HepG2 (cell line): ENCODE results near the gene AIDA. TPM values are rescaled to one million over a fixed set of nuclear protein-coding genes. Genes with fewer than 3 reads are reported as not detected.

Experiments
- DMAP1 ChIP-seq: IDR thresholded peaks from 2 replicates; pipeline ENCODE4 v1.6.1; 2016
- DRAP1 ChIP-seq: IDR thresholded peaks from 2 replicates; pipeline ENCODE4 v1.6.1; 2016; ENCODE audit warnings: missing genetic modification reagents, missing compliant biosample characterization
- MED8 ChIP-seq: sonication (generic); formaldehyde crosslinking; IDR thresholded peaks from 2 replicates; pipeline ENCODE4 v1.8.1; 2023; ENCODE audit warnings: mild to moderate bottlenecking, missing genetic modification reagents; ENCODE audit not compliant: insufficient replicate concordance
- POLR2A ChIP-seq, 2 experiments: IDR thresholded peaks; 2 replicates each; pipeline ENCODE4 v1.6.1; 2011; ENCODE audit warnings: low read depth in 2 of 2, low read length in 2 of 2, mild to moderate bottlenecking in 1 of 2, moderate library complexity in 1 of 2; ENCODE audit not compliant: insufficient read depth in 1 of 2
- TAF1 ChIP-seq: sonication (generic); formaldehyde crosslinking; IDR thresholded peaks from 2 replicates; pipeline ENCODE4 v1.4.0; 2020; ENCODE audit warnings: missing genetic modification reagents
- YEATS2 ChIP-seq: sonication (generic); formaldehyde crosslinking; IDR thresholded peaks from 2 replicates; pipeline ENCODE4 v1.4.0; 2020; ENCODE audit warnings: missing genetic modification reagents, borderline replicate concordance
- ZHX2 ChIP-seq, 2 experiments: sonication (generic) in 1 of 2; formaldehyde crosslinking in 1 of 2; IDR thresholded peaks; 2 replicates each; pipeline versions ENCODE4 v1.6.1 to v1.9.0; 2014 to 2022; ENCODE audit warnings: antibody characterized with exemption in 1 of 2, borderline replicate concordance in 1 of 2, inconsistent platforms in 1 of 2, low read depth in 1 of 2, missing genetic modification reagents in 1 of 2
- ZNF235 ChIP-seq: sonication (generic); formaldehyde crosslinking; IDR thresholded peaks from 2 replicates; pipeline ENCODE4 v1.8.1; 2023; ENCODE audit warnings: mild to moderate bottlenecking, missing genetic modification reagents, borderline replicate concordance
- ZNF326 ChIP-seq: sonication (generic); formaldehyde crosslinking; IDR thresholded peaks from 2 replicates; pipeline ENCODE4 v1.4.0; 2020; ENCODE audit warnings: missing genetic modification reagents, borderline replicate concordance
- ZNF503 ChIP-seq: sonication (generic); formaldehyde crosslinking; IDR thresholded peaks from 2 replicates; pipeline ENCODE4 v1.4.0; 2020; ENCODE audit warnings: missing genetic modification reagents
- ZNF574 ChIP-seq: sonication (generic); formaldehyde crosslinking; IDR thresholded peaks from 2 replicates; pipeline ENCODE4 v1.4.0; 2020; ENCODE audit warnings: missing genetic modification reagents
- ZNF670 ChIP-seq: sonication (generic); formaldehyde crosslinking; IDR thresholded peaks from 2 replicates; pipeline ENCODE4 v1.8.0; 2022; ENCODE audit warnings: mild to moderate bottlenecking, missing genetic modification reagents, borderline replicate concordance
- ZNF800 ChIP-seq: sonication (generic); formaldehyde crosslinking; IDR thresholded peaks from 2 replicates; pipeline ENCODE4 v1.4.0; 2020; ENCODE audit warnings: missing genetic modification reagents
- polyA plus RNA-seq, 8 experiments: library from polyadenylated mRNA; depleted of rRNA in 3 of 8; stranded (reverse) in 7 of 8; unstranded in 1 of 8; fragments of >200 nt; fragmentation: Illumina TruSeq in 4 of 8; extraction: Trizol in 4 of 8; gene quantifications; 2 replicates each; pipeline versions ENCODE4 v1.2.1 to v1.2.3, GENCODE V29; 2011 to 2016; ENCODE audit warnings: low read depth in 4 of 8, missing spikeins in 1 of 8, mixed read lengths in 1 of 8; ENCODE audit not compliant: insufficient read depth in 1 of 8
- total RNA-seq, 5 experiments: library from RNA; depleted of rRNA; stranded (reverse); fragments of >200 nt; fragmentation: Illumina TruSeq; extraction: Trizol; gene quantifications; 2 replicates each; pipeline ENCODE4 v1.2.3, GENCODE V29; 2016; ENCODE audit warnings: low read depth in 1 of 5

The AIDA gene
- total and polyA plus RNA-seq, 2 of the 13 experiments (the other 11 are each of a cell fraction or from before 2014, with no cell fraction given) = 17.5 to 35.4 TPM

GRCh38 chr1:222712253-222713090 is at the start of gene AIDA, which contains the start of gene BROX (continued):
- TF ChIP-seq ZNF800 (CRISPR knock-in tag) = peak; percentile 36; the same call in 1 of the 2 replicates
- TF ChIP-seq ZHX2 (IDR thresholded peaks at IDR 0.05; ENCODE audit: low read depth) = peak; percentile 96
- TF ChIP-seq ZHX2 (CRISPR knock-in tag; IDR thresholded peaks at IDR 0.05; ENCODE audit: borderline replicate concordance) = no peak
- peak; percentile 34; the same call in 1 of the 2 replicates for TF ChIP-seq DRAP1
- no peak for TF ChIP-seq ZNF235 (CRISPR knock-in tag)
- peak; percentile 49; the same call in 1 of the 2 replicates for TF ChIP-seq DMAP1 (CRISPR knock-in tag)
- peak; percentile 88; the same call in 1 of the 2 replicates for TF ChIP-seq ZNF670 (CRISPR knock-in tag)
- TF ChIP-seq ZNF574 (CRISPR knock-in tag) = peak; percentile 54; the same call in 1 of the 2 replicates
- 0 out of 2 replicates have a peak, but pooled peaks have one; percentile 16 for TF ChIP-seq ZNF503 (CRISPR knock-in tag)
- peak; percentile 67 for TF ChIP-seq TAF1 (CRISPR knock-in tag)
- no peak for TF ChIP-seq ZNF326
- no peak; the same call in 1 of the 2 replicates for TF ChIP-seq YEATS2 (CRISPR knock-in tag)
- peak; percentile 20 for TF ChIP-seq MED8 (CRISPR knock-in tag)
- peak in 1 of 2 experiments; percentile 69; a peak in 2 of 4 replicates for TF ChIP-seq POLR2A (IDR thresholded peaks at IDR 0.05; ENCODE audit: insufficient read depth in 1 of 2, low read depth in 2 of 2, low read length in 2 of 2)
